WTC11 (cell line): Measurements from ENCODE around the gene DCAF6. TPM values are rescaled to one million over a fixed set of nuclear protein-coding genes. Genes with fewer than 3 reads are reported as not detected.
A peak's percentile ranks its signal among the peaks of the same experiment; 100 is the strongest.

Experiments used
- ATAC-seq: fragments of 200-7000 bp; cut with Tn5 transposase; 2 replicates; pipeline ENCODE4 v1.10.0; 2021; ENCODE audit warnings: mild to moderate bottlenecking, moderate library complexity
- CTCF ChIA-PET: fragments of 300-600 bp; sonication (Branson Sonifier 250); formaldehyde crosslinking; loops from one replicate; lab custom pipeline; 2021; ENCODE audit warnings: antibody characterized with exemption; lab: Charles Lee
- POLR2A ChIA-PET: fragments of 350-600 bp; sonication (Branson Sonifier 250); formaldehyde crosslinking; loops from one replicate; lab custom pipeline; 2021; ENCODE audit warnings: antibody characterized with exemption; lab: Charles Lee
- DNase-seq: peaks from one replicate; pipeline ENCODE4 v3.0.0; 2021; ENCODE audit warnings: low spot score
- H3K27ac Mint-ChIP-seq: 2 replicates; pipeline ENCODE4 v1.8.0; 2021; ENCODE audit warnings: mixed read lengths
- H3K27me3 Mint-ChIP-seq: 2 replicates; pipeline ENCODE4 v1.8.0; 2021; ENCODE audit warnings: low read depth, mild to moderate bottlenecking, moderate library complexity, mixed read lengths
- H3K36me3 Mint-ChIP-seq: 2 replicates; pipeline ENCODE4 v1.8.0; 2021; ENCODE audit warnings: mixed read lengths
- H3K4me1 Mint-ChIP-seq: 2 replicates; pipeline ENCODE4 v1.8.0; 2022; ENCODE audit warnings: mixed read lengths
- H3K4me3 Mint-ChIP-seq: 2 replicates; pipeline ENCODE4 v1.8.0; 2021; ENCODE audit warnings: mild to moderate bottlenecking, moderate library complexity, mixed read lengths
- H3K9me3 Mint-ChIP-seq: 2 replicates; pipeline ENCODE4 v1.8.0; 2021; ENCODE audit warnings: mixed read lengths
- AFF4 ChIP-seq: sonication (generic); formaldehyde crosslinking; IDR thresholded peaks from 2 replicates; pipeline ENCODE4 v1.8.1; 2023; ENCODE audit warnings: mild to moderate bottlenecking, missing genetic modification reagents, borderline replicate concordance
- AR ChIP-seq: fragments of 250-450 bp; sonication (Bioruptor Pico); IDR thresholded peaks from 2 replicates; pipeline ENCODE4 v1.9.0; 2021; ENCODE audit warnings: mild to moderate bottlenecking
- CDX4 ChIP-seq: fragments of 250-450 bp; sonication (Bioruptor Pico); IDR thresholded peaks from 2 replicates; pipeline ENCODE4 v1.9.0; 2021; ENCODE audit warnings: moderate library complexity, mild to moderate bottlenecking, inconsistent platforms, borderline replicate concordance
- ERG ChIP-seq: fragments of 250-450 bp; sonication (Bioruptor Pico); IDR thresholded peaks from 2 replicates; pipeline ENCODE4 v1.8.0; 2021; ENCODE audit warnings: mild to moderate bottlenecking
- ESRRA ChIP-seq: sonication (generic); formaldehyde crosslinking; IDR thresholded peaks from 2 replicates; pipeline ENCODE4 v1.8.1; 2022; ENCODE audit warnings: mild to moderate bottlenecking, missing genetic modification reagents, borderline replicate concordance
- ETV6 ChIP-seq: sonication (generic); formaldehyde crosslinking; IDR thresholded peaks from 2 replicates; pipeline ENCODE4 v1.8.1; 2022; ENCODE audit warnings: mild to moderate bottlenecking, missing genetic modification reagents
- IRF2 ChIP-seq: sonication (generic); formaldehyde crosslinking; IDR thresholded peaks from 2 replicates; pipeline ENCODE4 v1.8.0; 2022; ENCODE audit warnings: low read depth, missing genetic modification reagents, borderline replicate concordance
- JAZF1 ChIP-seq: fragments of 250-450 bp; sonication (Bioruptor Pico); IDR thresholded peaks from 2 replicates; pipeline ENCODE4 v1.9.0; 2021; ENCODE audit warnings: moderate library complexity, mild to moderate bottlenecking, inconsistent platforms
- MAX ChIP-seq: sonication (generic); formaldehyde crosslinking; IDR thresholded peaks from 2 replicates; pipeline ENCODE4 v1.8.0; 2022; ENCODE audit warnings: mild to moderate bottlenecking, missing genetic modification reagents
- MXD4 ChIP-seq: fragments of 250-450 bp; sonication (Bioruptor Pico); IDR thresholded peaks from 2 replicates; pipeline ENCODE4 v1.8.0; 2021; ENCODE audit warnings: mild to moderate bottlenecking, moderate library complexity, borderline replicate concordance
- RELA ChIP-seq: sonication (generic); formaldehyde crosslinking; IDR thresholded peaks from 2 replicates; pipeline ENCODE4 v1.8.1; 2022; ENCODE audit warnings: missing genetic modification reagents, mild to moderate bottlenecking, borderline replicate concordance
- SP1 ChIP-seq: sonication (generic); formaldehyde crosslinking; conservative IDR thresholded peaks from 2 replicates; pipeline ENCODE4 v1.8.1; 2022; ENCODE audit warnings: missing genetic modification reagents
- USF1 ChIP-seq: sonication (generic); formaldehyde crosslinking; IDR thresholded peaks from 2 replicates; pipeline ENCODE4 v1.8.0; 2022; ENCODE audit warnings: mild to moderate bottlenecking, missing genetic modification reagents
- USF2 ChIP-seq: sonication (generic); formaldehyde crosslinking; IDR thresholded peaks from 2 replicates; pipeline ENCODE4 v1.8.1; 2023; ENCODE audit warnings: mild to moderate bottlenecking, missing genetic modification reagents, moderate library complexity
- ZNF121 ChIP-seq: sonication (generic); formaldehyde crosslinking; IDR thresholded peaks from 2 replicates; pipeline ENCODE4 v1.8.0; 2023; ENCODE audit warnings: missing genetic modification reagents
- ZNF219 ChIP-seq: sonication (generic); formaldehyde crosslinking; IDR thresholded peaks from 2 replicates; pipeline ENCODE4 v1.8.0; 2023; ENCODE audit warnings: missing genetic modification reagents, mild to moderate bottlenecking, borderline replicate concordance
- ZNF416 ChIP-seq: fragments of 250-450 bp; sonication (Bioruptor Pico); IDR thresholded peaks from 2 replicates; pipeline ENCODE4 v1.9.0; 2021; ENCODE audit warnings: mild to moderate bottlenecking, inconsistent platforms
- ZNF671 ChIP-seq: fragments of 250-450 bp; sonication (Bioruptor Pico); IDR thresholded peaks from 2 replicates; pipeline ENCODE4 v1.8.0; 2021; ENCODE audit warnings: mild to moderate bottlenecking
- total RNA-seq: library from RNA; stranded (reverse); gene quantifications from 3 replicates; pipeline ENCODE4 v1.2.3, GENCODE V29; 2021

DCAF6 gene
- total RNA-seq, 1 experiment from 2014 or later = 13.5 TPM

- Mint-ChIP-seq H3K4me3 (no peak overlapping the region), H3K4me1 (peaks cover 4% of the 10 kb centered on the region), H3K27ac (peak overlapping the region; percentile 61), H3K36me3 (peaks cover 15% of the 10 kb centered on the region), H3K27me3 (no peaks in the 10 kb centered on the region), H3K9me3 (no peaks in the 10 kb centered on the region)
- CTCF ChIA-PET = interaction anchor here (1.0 kb wide), 1 partner anchor 73 kb away, joined by 3 read pairs; no protein-coding TSS in a partner anchor
- DNase-seq (no peak), ATAC-seq (no peak)
- POLR2A ChIA-PET = no interaction called here
- TF ChIP-seq MAX (CRISPR knock-in tag) = no peak
- TF ChIP-seq ZNF416 (CRISPR knock-in tag) = no peak
- TF ChIP-seq IRF2 (CRISPR knock-in tag) = no peak
- TF ChIP-seq ERG (CRISPR knock-in tag) = no peak
- TF ChIP-seq AR (CRISPR knock-in tag) = no peak
- no peak for TF ChIP-seq RELA
- TF ChIP-seq SP1 (CRISPR knock-in tag) = no peak
- TF ChIP-seq ZNF219 (CRISPR knock-in tag) = no peak
- no peak for TF ChIP-seq ZNF121 (CRISPR knock-in tag)
- TF ChIP-seq AFF4 (CRISPR knock-in tag) = no peak
- no peak for TF ChIP-seq USF2 (CRISPR knock-in tag)
- no peak for TF ChIP-seq JAZF1
- TF ChIP-seq ETV6 (CRISPR knock-in tag) = no peak
- no peak for TF ChIP-seq CDX4 (CRISPR knock-in tag)
- no peak for TF ChIP-seq MXD4
- no peak for TF ChIP-seq ESRRA (CRISPR knock-in tag)
Observed at GRCh38 chr1:168009322-168009721, 72.8 kb downstream of the DCAF6 start.

- no peaks in the 10 kb centered on the region for H3K4me1 Mint-ChIP-seq
- TF ChIP-seq ZNF671 (no peak), USF1 (CRISPR knock-in tag) (no peak)
- POLR2A ChIA-PET = no interaction called here
- H3K9me3 Mint-ChIP-seq = no peaks in the 10 kb centered on the region
- H3K27ac Mint-ChIP-seq = no peak overlapping the region
- ATAC-seq (peak; percentile 73), DNase-seq (peak; percentile 14)
- H3K4me3 Mint-ChIP-seq = no peak overlapping the region
- H3K27me3 Mint-ChIP-seq = no peaks in the 10 kb centered on the region
- CTCF ChIA-PET = no interaction called here
- H3K36me3 Mint-ChIP-seq = peaks cover 15% of the 10 kb centered on the region
Observed at GRCh38 chr1:168019407-168019806, 82.9 kb downstream of the DCAF6 start.
